Measurements from ENCODE around the gene SAPCD2.
"Not testable (repeated sequence)": the region's sequence is repeated elsewhere in the genome, so short reads cannot be mapped to it uniquely, and the experiment has no call there.

Gene SAPCD2

GRCh38 chr9:137048655-137049543, 21.5 kb downstream of the SAPCD2 start:
- DNase-seq (ENCODE audit: low read depth, low spot score), result no peak

GRCh38 chr9:137046088-137046787, 24.1 kb downstream of the SAPCD2 start, which contains the start of gene NPDC1:
Gene NPDC1, minus strand, starts transcription at chr9:137046177. Its CDS starts 188 bp downstream, at chr9:137045989.
- no peak for DNase-seq (ENCODE audit: low read depth, low spot score)

- DNase-seq (ENCODE audit: low read depth, low spot score), result no peak
These were observed 24.9 kb downstream of the SAPCD2 start for GRCh38 chr9:137045294-137046087.

- DNase-seq (ENCODE audit: low read depth, low spot score), result no peak
These were observed 25.7 kb downstream of the SAPCD2 start for GRCh38 chr9:137044502-137045177.

GRCh38 chr9:137044037-137044436, 26.3 kb downstream of the SAPCD2 start:
- DNase-seq (ENCODE audit: low read depth, low spot score), result no peak

GRCh38 chr9:137042751-137043727, 27.3 kb downstream of the SAPCD2 start:
- DNase-seq (ENCODE audit: low read depth, low spot score), result no peak

GRCh38 chr9:137041124-137041523, 29.2 kb downstream of the SAPCD2 start:
- DNase-seq (ENCODE audit: low read depth, low spot score), result no peak

- no peak for DNase-seq (ENCODE audit: low read depth, low spot score)
These were observed 29.8 kb downstream of the SAPCD2 start for GRCh38 chr9:137040568-137040967.

- no peak for DNase-seq (ENCODE audit: low read depth, low spot score)
These were observed 30.6 kb downstream of the SAPCD2 start for GRCh38 chr9:137039611-137040366.

- no peak for DNase-seq (ENCODE audit: low read depth, low spot score)
These were observed 31.4 kb downstream of the SAPCD2 start for GRCh38 chr9:137038916-137039315.

GRCh38 chr9:137037483-137037882, 32.9 kb downstream of the SAPCD2 start:
- no peak for DNase-seq (ENCODE audit: low read depth, low spot score)

GRCh38 chr9:137037035-137037434, 33.3 kb downstream of the SAPCD2 start:
- DNase-seq (ENCODE audit: low read depth, low spot score), result no peak

GRCh38 chr9:137035937-137036336, 34.4 kb downstream of the SAPCD2 start:
- DNase-seq (ENCODE audit: low read depth, low spot score), result no peak

GRCh38 chr9:137035507-137035834, 34.9 kb downstream of the SAPCD2 start:
- no peak for DNase-seq (ENCODE audit: low read depth, low spot score)

GRCh38 chr9:137034709-137035506, 35.4 kb downstream of the SAPCD2 start:
- DNase-seq (ENCODE audit: low read depth, low spot score), result peak; percentile 60

- DNase-seq (ENCODE audit: low read depth, low spot score), result no peak
These were observed 36.2 kb downstream of the SAPCD2 start for GRCh38 chr9:137034039-137034708.

GRCh38 chr9:137033481-137033880, 36.9 kb downstream of the SAPCD2 start:
- DNase-seq (ENCODE audit: low read depth, low spot score), result not testable (repeated sequence)

GRCh38 chr9:137032858-137033257, 37.5 kb downstream of the SAPCD2 start:
- DNase-seq (ENCODE audit: low read depth, low spot score), result no peak

All from activated CD4-positive, CD25-positive, alpha-beta regulatory T cell treated with anti-CD3 and anti-CD28 coated beads, Interleukin-2, amount 50 U/mL, for 16 hours (primary cell).